Activated naive CD4-positive, alpha-beta T cell treated with Interleukin-2 at 50 U/mL for 16 hours (primary cell): ENCODE measurements around the gene PHF3.

Experiments used
- DNase-seq: peaks from one replicate; pipeline ENCODE4 v3.0.0-alpha.2; 2020

Gene PHF3

DNA sequence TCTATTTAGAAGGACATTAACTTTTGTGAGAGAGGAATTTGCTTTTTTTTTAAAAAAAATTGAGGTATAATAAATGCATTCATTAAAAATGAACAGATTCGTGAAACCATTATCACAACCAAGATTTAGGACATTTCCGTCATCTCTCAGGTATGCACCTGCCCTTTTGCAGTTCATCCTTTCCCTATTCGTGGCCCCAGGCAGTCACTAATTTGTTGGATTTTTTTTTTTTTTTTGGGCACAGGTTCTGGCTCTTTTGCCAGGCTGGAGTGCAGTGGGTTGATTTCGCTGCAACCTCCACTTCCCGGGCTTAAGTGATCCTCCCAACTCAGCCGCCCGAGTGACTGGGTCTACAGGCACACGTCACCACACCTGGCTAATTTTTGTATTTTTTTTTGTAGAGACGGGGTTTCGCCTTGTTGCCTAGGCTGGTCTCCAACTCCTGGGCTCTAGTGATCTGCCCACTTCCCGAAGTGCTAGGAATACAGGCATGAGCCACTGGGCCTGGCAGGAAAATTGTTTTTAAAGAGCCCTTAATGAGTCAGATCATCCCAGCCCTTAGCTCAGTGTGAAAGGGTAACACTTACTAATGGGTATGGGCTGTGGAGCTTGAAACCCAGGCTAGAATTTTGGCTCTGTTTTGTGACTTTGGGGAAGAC, 9.2 kb downstream of the PHF3 start:
- no peak for DNase-seq

DNA sequence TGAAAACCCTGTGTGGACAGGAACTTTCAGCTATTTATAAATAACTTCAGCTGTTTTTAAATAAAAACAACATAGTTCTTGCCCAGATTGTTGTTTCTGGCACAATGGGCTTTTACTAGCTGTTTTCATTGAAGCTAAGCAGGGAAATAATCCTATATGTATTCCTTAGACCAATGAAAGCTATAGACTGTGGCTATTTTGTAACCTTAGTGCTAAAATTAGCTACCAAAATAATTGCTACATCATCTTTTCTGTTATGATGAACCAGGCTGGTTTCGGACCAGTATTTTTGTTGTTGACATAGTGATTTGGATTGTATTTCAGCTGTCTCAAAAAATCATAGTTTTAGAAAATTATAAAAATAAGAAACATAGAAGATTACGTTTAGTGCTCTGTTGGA, 13.7 kb downstream of the PHF3 start:
- no peak for DNase-seq

DNA sequence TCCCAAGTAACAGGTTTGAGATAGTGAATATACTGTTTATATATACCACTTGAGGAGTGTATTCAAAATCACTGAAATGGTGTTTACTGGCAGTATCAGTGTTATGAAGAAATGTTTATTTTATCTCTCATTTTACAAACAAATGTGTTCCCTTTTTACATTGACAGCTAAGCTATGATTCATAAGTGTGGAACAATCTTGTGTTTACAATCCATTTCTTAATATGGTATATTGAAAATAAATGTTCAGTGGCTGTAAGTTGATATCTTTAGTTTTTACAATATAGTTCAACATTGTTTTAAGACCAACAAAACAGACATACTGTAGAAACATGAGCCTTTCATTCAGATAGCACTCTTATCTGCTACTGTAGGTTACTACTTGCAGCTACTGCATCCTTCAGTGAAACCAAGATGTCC, 14.3 kb downstream of the PHF3 start:
- DNase-seq = no peak

DNA sequence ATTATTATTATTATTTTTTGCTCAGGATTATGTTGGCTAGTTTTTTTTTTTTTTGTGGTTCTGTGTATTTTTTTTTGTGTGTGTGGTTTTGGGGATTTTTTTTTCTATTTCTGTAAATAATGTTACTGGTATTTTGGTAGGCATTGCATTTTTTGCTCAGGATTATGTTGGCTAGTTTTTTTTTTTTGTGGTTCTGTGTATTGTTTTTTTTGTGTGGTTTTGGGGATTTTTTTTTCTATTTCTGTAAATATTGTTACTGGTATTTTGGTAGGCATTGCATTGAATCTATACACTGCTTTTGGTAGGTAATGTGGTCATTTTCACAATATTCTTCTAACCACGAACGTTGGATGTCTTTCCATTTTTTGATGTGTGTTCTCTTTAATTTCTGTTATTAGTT, 17.4 kb downstream of the PHF3 start:
- DNase-seq = no peak

DNA sequence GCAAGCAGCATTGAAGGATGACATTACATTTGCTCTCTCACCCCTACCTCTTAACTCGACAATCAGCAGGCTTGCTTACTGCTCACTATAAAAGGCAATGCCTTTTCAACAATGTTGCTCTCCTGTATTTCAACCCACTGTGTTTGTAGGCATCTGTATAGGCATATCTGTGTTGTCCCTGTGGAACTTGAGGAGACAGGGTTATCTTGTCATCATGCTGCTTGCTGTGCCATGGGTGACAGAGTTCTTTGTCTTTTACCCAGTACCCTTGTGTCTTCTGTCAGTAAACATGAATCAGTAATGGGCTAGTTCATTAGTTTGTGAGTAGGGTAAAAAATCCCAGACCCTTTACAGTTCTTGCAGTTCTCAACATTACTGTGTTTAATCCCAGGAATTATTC, 25.2 kb downstream of the PHF3 start:
- DNase-seq = no peak

DNA sequence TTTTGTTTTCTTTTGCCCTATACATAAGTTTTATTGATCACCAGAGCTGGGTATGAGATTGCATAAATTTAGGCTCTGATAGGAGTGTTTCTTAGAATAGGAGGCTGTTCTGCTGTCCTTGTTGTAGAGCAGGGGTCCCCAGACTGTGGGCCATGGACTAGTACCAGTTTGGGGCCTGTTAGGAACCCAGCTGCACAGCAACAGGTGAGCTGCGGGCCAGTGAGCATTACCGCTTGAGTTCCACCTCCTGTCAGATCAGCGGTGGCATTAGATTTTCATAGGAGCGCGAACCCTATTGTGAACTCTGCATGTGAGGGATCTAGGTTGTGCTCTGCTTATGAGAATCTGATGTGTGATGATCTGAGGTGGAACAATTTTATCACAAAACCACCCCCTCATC, 26.2 kb downstream of the PHF3 start:
- DNase-seq = no peak

DNA sequence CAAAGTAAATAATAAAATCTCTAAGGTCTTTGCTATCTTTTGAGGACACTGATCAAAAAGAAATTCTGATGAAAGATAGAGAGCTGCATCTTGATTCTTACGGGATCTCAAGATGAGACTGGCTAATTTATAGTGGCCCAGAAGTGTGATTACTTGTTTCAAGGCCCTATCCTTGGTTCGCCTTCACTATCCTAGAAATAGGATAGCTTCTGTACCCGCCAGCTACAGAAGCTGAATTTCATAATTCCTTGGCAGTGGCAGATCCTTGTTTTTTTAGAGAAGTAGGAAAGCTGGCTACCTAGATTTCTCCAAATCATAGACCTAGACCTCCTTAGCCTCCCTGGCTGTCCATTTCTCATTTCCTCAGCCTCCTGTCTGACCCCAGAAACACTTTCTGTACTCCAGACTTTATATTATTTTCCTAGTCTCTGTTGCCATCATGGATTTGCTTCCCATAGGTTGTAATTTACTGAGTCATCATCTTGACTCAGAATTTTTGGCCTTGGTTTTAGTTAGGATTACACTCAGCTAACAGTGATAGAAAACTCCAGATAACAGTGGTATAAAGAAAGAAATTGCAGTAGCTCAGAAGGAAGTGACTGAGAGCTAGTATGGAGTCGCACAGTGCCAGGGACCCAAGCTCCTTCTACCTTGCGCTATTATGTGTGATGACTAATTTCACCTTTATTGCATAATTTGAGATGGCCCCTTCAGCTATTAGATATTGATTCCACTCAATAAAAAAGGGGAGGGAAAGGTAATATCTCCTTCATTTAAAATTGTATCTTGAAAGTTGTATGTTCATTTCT, 27.7 kb downstream of the PHF3 start:
- DNase-seq = no peak

DNA sequence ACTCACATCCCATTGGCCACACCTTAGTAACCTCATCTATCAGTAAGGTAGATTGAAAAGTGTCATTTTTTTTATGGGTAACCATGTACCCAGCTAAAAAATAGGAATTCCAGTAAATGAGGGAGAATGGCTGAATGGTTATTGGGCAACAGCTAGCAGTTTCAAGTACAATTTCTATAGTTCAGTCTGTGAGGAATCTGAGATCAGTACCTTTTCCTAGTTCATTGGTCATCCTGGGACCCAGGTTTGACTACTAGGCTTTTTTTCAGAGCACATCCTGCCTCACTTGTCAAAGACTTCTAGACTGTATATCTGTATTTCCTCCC, 28.3 kb downstream of the PHF3 start:
- DNase-seq = no peak

DNA sequence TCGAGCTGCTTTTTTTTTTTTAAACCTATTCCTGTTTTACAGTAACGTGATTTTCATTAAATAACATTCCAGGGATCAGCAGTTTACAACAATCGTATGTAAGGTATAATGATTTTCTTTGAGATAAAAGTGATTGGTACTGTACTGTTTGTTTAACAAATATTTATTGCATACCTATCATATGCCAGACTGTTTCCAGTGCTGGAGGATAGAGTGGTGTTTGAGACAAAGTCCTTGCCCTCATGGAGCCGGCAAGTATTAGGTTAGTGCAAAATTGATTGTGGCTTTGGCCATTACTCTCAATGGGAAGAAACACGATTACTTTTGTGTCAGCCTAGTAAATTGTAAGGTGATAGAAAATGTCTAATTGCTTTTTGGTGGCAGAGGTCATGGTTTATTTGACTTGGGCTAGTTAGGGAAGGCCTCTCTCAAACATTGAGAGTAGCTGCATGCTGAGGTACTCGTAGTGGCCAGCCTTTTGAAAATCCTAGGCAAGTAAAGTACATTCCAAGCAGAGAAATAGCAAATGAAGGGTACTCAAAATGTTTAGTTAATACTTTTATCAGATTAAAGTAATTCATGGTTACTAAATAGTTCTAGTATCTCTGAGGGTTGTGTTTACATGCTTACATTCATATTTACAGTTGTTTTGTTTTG, 35.6 kb downstream of the PHF3 start:
- DNase-seq = no peak

DNA sequence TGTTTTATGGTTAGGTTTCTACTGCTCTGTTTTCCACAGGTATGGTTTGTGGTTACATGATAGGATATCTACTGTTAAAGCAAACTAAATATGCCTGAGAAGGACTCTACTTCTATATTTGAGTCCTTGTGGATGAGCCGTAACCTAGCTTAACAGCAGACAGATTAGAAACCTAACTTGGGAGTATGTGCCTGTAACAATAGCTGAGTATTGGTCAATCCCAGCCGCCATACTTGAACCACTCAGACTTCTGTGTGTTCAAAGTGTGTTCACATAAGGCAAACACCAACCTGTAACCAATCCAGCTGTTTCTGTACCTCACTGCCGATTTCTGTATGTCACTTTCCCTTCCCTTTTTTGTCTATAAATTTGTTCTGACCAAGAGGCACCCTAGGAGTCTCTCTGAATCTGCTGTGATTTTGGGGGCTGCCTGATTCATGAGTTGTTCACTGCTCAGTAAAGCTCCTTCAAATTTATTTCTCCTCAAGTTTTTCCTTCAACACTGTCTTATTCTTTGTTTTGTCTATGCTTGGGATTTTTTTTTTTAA, 37.1 kb downstream of the PHF3 start:
- DNase-seq = no peak

DNA sequence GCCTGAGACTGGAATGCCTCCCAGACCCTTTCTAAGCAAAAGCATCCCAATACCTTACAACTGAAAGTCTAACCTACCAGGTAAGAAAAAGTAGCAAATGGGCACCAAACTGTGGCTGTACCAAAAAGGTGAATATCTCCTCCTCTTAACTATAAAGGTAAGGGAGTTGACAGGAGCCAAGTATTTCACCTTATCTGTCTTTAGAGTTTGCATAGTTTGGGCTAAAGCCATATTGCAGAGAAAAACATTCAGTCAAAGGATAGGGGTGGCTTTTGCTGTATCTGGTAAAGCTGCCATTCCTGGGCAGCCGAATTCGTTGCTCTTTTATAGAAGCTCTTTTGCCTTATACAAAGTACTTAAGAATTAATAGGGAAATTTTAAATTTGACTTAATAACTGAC, 38.1 kb downstream of the PHF3 start:
- DNase-seq = no peak

DNA sequence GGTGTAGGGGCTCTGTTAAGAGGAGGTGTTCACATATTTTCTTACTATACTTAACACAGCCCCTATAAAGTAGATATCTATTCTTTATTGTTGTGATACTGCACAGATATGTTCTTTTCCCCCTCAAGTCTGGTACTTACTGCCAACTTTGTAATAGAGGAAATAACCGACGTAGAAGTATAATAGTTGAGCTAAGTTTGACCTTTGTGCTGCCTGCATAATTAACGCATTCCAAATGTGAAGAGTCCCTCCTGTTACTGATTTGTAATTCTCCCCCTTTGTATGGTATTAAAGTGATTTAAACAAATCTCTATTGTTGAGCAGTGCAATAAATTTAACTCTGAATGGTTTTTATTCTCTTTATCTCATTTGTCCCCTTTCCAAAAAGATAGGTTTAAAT, 39.0 kb downstream of the PHF3 start:
- DNase-seq = no peak

DNA sequence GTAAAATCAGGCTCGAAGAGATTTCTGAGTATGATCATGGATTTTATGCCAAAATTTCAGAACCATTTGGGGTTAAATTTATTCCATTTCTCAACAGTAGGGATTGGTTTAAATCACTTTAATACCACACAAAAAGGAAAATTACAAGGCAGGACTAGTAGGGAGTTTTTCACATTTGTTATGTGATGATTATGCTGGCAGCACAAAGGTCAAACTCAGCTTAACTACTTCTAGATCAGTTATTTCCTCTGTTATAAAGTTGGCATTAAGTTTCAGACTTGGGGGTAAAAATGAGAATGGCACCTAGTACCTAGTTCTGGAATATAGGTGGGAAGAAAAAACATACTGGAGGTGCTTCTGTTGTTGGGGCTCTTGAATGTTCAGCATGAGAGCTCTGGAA, 39.5 kb downstream of the PHF3 start:
- no peak for DNase-seq

DNA sequence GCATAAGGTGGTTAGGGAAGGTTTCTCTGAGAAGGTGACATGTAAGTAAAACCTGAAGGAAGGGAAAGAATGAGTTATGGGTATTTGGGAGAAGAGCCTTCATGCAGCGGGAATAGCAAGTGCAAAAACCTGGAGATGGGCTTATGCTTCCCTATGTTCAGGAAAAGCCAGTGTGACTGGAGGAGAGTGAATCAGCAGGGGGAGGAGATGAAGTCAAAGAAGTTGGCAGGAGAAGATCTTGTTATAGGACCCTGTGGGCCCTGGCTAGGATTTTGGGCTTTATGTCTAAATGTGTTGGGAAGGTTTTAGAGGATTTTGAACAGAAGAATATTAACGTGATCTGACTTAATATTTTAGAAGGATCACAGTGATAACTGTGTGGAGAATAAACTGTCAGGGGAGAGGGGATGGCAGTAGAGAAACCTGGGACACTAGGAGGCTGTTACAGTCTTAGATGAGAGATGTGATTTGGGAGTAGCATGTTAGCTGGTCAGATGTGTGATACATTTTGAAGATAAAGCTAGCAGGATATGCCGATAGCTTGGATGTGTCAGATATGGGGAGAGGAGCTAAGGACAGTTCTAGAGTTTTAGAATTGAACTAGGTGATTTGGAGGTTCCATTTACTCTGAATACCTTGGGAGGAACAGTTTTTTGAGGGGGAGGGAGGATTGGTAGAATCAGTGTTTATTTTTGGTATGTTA, 41.0 kb downstream of the PHF3 start:
- DNase-seq = no peak

DNA sequence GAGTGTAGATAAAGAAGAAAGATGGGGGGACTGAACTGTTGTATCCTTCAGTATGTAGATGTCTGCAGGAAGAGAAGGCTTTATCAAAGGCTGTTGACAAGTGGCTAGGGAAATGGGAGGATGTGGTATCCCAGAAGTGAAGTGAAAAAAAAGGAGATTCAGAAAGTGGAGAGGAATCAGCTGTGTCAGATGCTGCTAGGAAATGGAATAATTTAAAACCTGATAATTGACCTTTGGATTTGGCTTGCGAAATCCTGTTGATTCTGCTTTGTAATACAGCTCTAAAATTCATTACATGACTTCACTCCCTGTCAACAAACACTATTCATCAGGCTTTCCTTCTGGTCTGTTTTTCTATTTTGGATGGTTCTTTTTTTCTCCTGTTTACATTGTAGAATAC, 41.7 kb downstream of the PHF3 start:
- no peak for DNase-seq

DNA sequence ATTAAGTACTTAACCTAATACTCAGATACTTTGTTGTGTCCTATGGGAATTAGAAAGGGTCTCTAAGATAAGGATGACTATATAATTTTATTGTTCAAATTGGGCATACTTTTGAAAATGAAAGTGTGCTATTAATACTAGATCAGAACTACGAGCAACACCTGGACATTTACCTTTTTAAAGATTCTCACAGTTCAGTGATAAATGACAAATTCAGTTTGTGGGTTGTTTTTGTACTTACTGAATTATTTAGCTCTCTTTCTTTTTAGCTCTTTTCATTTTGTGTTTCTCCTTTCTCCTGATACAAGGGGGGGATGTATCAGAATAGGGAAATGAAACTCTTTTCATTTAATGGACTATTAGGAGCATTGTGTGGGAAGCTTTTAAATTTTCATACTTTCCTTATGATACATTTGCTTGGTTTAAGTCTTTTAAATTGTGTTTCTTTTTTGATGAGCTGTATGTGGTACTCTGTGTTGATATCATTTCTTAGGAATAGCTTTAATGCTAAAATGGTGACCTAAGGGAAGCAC, 47.5 kb downstream of the PHF3 start:
- no peak for DNase-seq

DNA sequence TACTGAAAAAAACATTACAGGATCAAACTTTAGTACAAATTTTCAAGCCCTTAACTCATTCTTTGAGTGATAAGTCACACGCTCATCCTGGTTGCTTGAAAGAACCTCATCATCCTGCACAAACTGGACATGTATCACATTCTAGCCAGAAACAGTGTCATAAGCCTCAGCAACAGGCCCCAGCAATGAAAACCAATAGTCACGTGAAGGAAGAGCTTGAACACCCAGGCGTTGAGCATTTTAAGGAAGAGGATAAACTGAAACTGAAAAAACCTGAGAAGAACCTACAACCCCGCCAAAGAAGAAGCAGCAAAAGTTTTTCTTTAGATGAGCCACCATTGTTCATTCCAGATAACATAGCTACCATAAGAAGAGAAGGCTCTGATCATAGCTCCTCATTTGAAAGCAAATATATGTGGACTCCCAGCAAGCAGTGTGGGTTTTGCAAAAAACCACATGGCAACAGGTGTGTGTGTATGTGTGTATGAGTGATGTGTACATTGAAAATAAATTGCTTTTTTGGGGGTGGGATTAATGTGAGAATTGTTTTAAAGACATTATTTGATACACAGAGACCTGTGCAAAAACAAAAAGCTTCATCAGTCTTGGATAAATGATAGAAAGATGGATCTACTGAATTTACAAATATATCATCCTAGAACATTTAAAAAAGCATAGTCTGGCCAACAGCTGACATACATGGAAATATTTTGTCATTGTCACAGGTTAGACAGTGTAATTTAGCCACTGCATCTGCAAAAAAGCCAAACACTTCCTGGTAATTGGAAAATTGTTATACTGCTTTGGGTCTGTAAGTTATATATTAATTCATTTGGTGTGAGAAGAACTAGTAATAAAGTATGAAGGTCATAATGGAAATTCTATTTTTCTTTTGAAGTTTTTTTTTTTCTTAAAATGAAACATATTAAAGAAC, 50.1 kb downstream of the PHF3 start:
- DNase-seq = no peak

DNA sequence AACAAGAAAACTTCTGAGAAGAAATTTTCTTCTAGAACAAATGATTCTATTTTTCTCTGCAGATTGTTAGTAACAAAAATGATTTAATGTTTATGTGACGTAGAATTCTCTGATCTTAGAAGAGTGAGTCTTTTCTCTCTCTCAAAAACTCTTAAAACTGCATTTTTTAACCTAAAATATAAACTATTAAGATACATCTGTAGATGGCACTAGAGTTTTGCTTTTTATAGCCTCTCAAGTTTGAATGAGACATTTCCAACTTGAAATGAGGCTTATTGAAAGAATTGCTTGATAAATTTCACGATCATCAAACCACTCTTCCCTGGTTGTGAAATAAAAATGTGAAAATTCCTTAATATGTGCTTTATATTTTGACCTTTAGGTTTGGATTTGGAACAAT, 53.8 kb downstream of the PHF3 start:
- no peak for DNase-seq

DNA sequence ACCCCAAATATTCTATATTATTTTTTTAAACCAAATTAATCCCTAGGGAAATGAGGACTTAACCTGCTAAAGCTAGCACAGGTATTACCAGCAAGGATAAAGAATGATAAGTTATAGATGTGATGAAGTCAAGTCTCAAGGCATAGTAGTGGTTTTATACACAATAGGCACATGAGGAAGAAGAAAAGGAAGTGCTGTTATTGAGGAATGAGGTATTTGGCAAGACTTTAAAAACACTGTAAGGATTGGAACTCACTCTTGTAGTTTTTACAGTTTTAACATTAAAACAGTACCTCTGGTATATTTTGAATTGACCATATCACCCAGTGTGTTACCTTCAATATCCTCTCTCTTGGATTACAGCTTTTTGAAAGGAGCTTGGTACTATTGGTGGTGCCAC, 54.6 kb downstream of the PHF3 start:
- no peak for DNase-seq

DNA sequence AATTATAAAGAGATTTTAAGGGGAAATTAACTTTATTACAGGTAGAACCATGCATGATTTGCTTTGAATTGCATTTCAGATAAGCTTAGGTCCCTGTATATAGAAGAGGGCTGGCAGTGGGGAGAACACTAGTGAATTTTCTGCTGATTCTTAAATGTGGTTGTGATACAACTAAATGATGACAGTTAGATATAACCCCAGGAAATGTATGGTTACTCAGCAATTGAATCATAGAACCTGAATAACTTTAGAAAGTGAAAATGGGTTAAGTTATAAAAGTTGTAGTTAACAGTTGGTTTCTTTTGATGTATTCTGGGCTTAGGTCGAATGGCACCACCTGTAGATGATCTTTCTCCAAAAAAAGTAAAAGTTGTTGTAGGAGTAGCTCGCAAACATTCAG, 70.1 kb downstream of the PHF3 start:
- no peak for DNase-seq

DNA sequence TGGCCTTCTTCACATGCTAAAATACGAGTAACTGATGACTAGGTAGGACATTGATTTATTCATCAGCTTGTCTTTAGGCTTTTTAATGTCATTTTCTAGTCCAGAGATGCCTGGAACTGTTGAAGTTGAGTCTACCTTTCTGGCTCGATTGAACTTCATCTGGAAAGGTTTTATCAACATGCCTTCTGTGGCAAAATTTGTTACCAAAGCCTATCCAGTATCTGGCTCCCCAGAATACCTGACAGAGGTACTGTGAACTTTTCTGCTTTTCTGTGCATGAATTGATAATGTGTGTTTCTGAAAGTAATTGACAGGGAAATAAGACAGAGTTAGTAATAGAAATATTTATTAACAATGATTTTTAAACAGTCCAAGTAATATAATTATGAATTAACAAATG, 71.0 kb downstream of the PHF3 start:
- DNase-seq = no peak

DNA sequence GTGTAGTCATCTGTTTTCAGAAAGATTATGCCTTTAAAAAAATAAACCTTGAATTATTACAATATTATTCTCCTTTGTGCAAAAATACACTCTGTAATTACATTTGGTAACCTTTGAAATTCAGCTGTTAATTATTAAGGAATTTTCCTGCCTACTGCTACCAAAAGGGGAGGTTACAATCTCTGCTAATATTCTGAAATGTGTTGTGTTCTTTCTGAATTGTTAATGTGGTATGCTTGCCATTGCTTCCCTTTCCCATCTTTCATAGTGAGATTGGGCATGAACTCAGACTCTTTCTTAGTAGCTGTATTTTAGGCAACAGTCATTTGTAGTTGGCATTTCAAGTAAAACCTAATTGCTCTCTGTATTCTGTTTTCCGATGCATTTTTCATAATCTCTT, 73.0 kb downstream of the PHF3 start:
- no peak for DNase-seq
